HepG2 (cell line): ENCODE results near the gene STOML1. TPM values are rescaled to one million over a fixed set of nuclear protein-coding genes. Genes with fewer than 3 reads are reported as not detected.
A peak's percentile ranks its signal among the peaks of the same experiment; 100 is the strongest.

Experiments
- ASH2L ChIP-seq: fragments of 300-600, 200-600 bp; sonication (generic); IDR thresholded peaks from 2 replicates; pipeline ENCODE4 v1.7.0; 2017; ENCODE audit warnings: low read depth, mild to moderate bottlenecking, moderate library complexity, mixed read lengths, low read length; ENCODE audit not compliant: insufficient read length
- HOXA5 ChIP-seq: sonication (generic); formaldehyde crosslinking; IDR thresholded peaks from 2 replicates; pipeline ENCODE4 v1.4.0; 2020; ENCODE audit warnings: missing genetic modification reagents
- IKZF4 ChIP-seq: sonication (generic); formaldehyde crosslinking; IDR thresholded peaks from 2 replicates; pipeline ENCODE4 v1.5.1; 2020; ENCODE audit warnings: borderline replicate concordance, mild to moderate bottlenecking, low read depth, missing genetic modification reagents; ENCODE audit errors: not compliant biosample characterization
- MLLT10 ChIP-seq: sonication (generic); formaldehyde crosslinking; IDR thresholded peaks from 2 replicates; pipeline ENCODE4 v1.4.0; 2020; ENCODE audit warnings: missing genetic modification reagents
- MXD4 ChIP-seq: IDR thresholded peaks from 2 replicates; pipeline ENCODE4 v1.6.1; 2016; ENCODE audit warnings: mild to moderate bottlenecking, missing biosample characterization, missing genetic modification reagents
- SMAD9 ChIP-seq: sonication (generic); formaldehyde crosslinking; IDR thresholded peaks from 2 replicates; pipeline ENCODE4 v1.5.1; 2020; ENCODE audit warnings: mild to moderate bottlenecking, missing genetic modification reagents
- SP2 ChIP-seq: sonication (generic); formaldehyde crosslinking; IDR thresholded peaks from 2 replicates; pipeline ENCODE4 v1.5.1; 2020; ENCODE audit warnings: mild to moderate bottlenecking, missing genetic modification reagents
- SP5 ChIP-seq: IDR thresholded peaks from 2 replicates; pipeline ENCODE4 v1.6.1; 2016; ENCODE audit warnings: low read depth, borderline replicate concordance
- ZFAT ChIP-seq: sonication (generic); formaldehyde crosslinking; conservative IDR thresholded peaks from 2 replicates; pipeline ENCODE4 v1.8.1; 2023; ENCODE audit warnings: missing genetic modification reagents, inconsistent platforms
- polyA plus RNA-seq, 8 experiments: library from polyadenylated mRNA; depleted of rRNA in 3 of 8; stranded (reverse) in 7 of 8; unstranded in 1 of 8; fragments of >200 nt; fragmentation: Illumina TruSeq in 4 of 8; extraction: Trizol in 4 of 8; gene quantifications; 2 replicates each; pipeline versions ENCODE4 v1.2.1 to v1.2.3, GENCODE V29; 2011 to 2016; ENCODE audit warnings: low read depth in 4 of 8, missing spikeins in 1 of 8, mixed read lengths in 1 of 8; ENCODE audit not compliant: insufficient read depth in 1 of 8
- total RNA-seq, 5 experiments: library from RNA; depleted of rRNA; stranded (reverse); fragments of >200 nt; fragmentation: Illumina TruSeq; extraction: Trizol; gene quantifications; 2 replicates each; pipeline ENCODE4 v1.2.3, GENCODE V29; 2016; ENCODE audit warnings: low read depth in 1 of 5
- TF ChIP-seq, protein P1 (sequence below): sonication (generic); formaldehyde crosslinking; IDR thresholded peaks from 2 replicates; pipeline ENCODE4 v1.4.0; 2020; ENCODE audit warnings: missing genetic modification reagents
- TF ChIP-seq, protein P2 (sequence below): sonication (generic); formaldehyde crosslinking; IDR thresholded peaks from 2 replicates; pipeline ENCODE4 v1.4.0; 2020; ENCODE audit warnings: mild to moderate bottlenecking, missing genetic modification reagents, borderline replicate concordance
- TF ChIP-seq, protein P3 (sequence below): sonication (generic); formaldehyde crosslinking; IDR thresholded peaks from 2 replicates; pipeline ENCODE4 v1.8.1; 2023; ENCODE audit warnings: missing genetic modification reagents, inconsistent platforms, borderline replicate concordance
- TF ChIP-seq, protein P4 (sequence below): sonication (generic); formaldehyde crosslinking; IDR thresholded peaks from 2 replicates; pipeline ENCODE4 v1.5.1; 2020; ENCODE audit warnings: missing genetic modification reagents, mild to moderate bottlenecking, borderline replicate concordance

STOML1 gene
- total and polyA plus RNA-seq, 2 of the 13 experiments (the other 11 are each of a cell fraction or from before 2014, with no cell fraction given) = 3.5 to 3.7 TPM

DNA sequence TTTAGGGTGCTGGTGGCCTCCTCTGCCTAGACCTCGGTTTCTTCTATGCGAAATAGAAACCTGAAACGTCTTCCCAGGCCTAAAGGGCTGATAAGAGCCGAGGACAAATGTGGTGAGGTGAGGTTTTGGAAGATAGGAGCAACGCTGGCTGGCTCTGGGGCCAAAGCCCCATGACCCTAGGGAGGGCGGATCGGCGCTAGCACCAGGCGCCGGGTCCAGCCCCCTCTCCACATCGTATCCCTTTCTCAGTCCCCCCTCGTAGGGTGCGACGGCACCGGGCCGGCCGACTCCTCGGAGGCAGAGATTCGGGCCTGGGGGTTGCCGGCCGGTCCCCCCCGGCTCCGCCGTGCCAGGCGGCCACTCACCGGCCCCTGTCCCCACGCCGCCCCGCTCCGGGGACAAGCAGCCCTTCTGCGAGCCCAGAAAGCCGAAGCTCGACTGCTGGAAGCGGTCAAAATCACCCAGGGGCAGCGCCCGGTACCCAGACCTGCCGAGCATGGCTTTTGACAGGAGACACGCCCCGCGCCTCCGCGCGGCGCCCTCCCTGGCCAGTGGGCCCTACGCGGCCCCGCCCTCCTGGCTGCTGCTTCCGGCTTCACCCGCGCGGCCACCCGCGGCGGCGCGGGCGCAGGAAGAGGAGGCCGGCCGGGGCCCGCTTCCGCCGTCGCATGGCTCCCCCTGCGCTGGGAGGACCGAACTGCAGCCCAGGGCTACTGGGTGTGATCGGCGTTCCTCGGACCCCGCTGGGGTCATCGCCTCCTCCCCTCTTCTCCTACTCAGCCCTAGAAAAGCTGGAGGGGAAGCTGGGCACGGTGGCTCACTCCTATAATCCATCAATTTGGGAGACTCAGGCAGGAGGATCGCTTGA lies at the start of gene STOML1 (continued):
- TF ChIP-seq IKZF4 (CRISPR knock-in tag) (no peak), SP2 (CRISPR knock-in tag) (peak; percentile 65), HOXA5 (CRISPR knock-in tag) (no peak), ZFAT (no peak), SMAD9 (CRISPR knock-in tag) (no peak), MXD4 (CRISPR knock-in tag) (peak; percentile 96), MLLT10 (no peak), SP5 (peak; percentile 55; the same call in 1 of the 2 replicates), ASH2L (peak; percentile 53)
- TF ChIP-seq, protein P1, sequence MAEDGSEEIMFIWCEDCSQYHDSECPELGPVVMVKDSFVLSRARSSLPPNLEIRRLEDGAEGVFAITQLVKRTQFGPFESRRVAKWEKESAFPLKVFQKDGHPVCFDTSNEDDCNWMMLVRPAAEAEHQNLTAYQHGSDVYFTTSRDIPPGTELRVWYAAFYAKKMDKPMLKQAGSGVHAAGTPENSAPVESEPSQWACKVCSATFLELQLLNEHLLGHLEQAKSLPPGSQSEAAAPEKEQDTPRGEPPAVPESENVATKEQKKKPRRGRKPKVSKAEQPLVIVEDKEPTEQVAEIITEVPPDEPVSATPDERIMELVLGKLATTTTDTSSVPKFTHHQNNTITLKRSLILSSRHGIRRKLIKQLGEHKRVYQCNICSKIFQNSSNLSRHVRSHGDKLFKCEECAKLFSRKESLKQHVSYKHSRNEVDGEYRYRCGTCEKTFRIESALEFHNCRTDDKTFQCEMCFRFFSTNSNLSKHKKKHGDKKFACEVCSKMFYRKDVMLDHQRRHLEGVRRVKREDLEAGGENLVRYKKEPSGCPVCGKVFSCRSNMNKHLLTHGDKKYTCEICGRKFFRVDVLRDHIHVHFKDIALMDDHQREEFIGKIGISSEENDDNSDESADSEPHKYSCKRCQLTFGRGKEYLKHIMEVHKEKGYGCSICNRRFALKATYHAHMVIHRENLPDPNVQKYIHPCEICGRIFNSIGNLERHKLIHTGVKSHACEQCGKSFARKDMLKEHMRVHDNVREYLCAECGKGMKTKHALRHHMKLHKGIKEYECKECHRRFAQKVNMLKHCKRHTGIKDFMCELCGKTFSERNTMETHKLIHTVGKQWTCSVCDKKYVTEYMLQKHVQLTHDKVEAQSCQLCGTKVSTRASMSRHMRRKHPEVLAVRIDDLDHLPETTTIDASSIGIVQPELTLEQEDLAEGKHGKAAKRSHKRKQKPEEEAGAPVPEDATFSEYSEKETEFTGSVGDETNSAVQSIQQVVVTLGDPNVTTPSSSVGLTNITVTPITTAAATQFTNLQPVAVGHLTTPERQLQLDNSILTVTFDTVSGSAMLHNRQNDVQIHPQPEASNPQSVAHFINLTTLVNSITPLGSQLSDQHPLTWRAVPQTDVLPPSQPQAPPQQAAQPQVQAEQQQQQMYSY (CRISPR knock-in tag) = no peak
- TF ChIP-seq, protein P2, sequence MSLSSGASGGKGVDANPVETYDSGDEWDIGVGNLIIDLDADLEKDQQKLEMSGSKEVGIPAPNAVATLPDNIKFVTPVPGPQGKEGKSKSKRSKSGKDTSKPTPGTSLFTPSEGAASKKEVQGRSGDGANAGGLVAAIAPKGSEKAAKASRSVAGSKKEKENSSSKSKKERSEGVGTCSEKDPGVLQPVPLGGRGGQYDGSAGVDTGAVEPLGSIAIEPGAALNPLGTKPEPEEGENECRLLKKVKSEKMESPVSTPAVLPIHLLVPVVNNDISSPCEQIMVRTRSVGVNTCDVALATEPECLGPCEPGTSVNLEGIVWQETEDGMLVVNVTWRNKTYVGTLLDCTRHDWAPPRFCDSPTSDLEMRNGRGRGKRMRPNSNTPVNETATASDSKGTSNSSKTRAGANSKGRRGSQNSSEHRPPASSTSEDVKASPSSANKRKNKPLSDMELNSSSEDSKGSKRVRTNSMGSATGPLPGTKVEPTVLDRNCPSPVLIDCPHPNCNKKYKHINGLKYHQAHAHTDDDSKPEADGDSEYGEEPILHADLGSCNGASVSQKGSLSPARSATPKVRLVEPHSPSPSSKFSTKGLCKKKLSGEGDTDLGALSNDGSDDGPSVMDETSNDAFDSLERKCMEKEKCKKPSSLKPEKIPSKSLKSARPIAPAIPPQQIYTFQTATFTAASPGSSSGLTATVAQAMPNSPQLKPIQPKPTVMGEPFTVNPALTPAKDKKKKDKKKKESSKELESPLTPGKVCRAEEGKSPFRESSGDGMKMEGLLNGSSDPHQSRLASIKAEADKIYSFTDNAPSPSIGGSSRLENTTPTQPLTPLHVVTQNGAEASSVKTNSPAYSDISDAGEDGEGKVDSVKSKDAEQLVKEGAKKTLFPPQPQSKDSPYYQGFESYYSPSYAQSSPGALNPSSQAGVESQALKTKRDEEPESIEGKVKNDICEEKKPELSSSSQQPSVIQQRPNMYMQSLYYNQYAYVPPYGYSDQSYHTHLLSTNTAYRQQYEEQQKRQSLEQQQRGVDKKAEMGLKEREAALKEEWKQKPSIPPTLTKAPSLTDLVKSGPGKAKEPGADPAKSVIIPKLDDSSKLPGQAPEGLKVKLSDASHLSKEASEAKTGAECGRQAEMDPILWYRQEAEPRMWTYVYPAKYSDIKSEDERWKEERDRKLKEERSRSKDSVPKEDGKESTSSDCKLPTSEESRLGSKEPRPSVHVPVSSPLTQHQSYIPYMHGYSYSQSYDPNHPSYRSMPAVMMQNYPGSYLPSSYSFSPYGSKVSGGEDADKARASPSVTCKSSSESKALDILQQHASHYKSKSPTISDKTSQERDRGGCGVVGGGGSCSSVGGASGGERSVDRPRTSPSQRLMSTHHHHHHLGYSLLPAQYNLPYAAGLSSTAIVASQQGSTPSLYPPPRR = no peak
- TF ChIP-seq, protein P3, sequence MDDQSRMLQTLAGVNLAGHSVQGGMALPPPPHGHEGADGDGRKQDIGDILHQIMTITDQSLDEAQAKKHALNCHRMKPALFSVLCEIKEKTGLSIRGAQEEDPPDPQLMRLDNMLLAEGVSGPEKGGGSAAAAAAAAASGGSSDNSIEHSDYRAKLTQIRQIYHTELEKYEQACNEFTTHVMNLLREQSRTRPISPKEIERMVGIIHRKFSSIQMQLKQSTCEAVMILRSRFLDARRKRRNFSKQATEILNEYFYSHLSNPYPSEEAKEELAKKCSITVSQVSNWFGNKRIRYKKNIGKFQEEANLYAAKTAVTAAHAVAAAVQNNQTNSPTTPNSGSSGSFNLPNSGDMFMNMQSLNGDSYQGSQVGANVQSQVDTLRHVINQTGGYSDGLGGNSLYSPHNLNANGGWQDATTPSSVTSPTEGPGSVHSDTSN (CRISPR knock-in tag) = no peak
- TF ChIP-seq, protein P4, sequence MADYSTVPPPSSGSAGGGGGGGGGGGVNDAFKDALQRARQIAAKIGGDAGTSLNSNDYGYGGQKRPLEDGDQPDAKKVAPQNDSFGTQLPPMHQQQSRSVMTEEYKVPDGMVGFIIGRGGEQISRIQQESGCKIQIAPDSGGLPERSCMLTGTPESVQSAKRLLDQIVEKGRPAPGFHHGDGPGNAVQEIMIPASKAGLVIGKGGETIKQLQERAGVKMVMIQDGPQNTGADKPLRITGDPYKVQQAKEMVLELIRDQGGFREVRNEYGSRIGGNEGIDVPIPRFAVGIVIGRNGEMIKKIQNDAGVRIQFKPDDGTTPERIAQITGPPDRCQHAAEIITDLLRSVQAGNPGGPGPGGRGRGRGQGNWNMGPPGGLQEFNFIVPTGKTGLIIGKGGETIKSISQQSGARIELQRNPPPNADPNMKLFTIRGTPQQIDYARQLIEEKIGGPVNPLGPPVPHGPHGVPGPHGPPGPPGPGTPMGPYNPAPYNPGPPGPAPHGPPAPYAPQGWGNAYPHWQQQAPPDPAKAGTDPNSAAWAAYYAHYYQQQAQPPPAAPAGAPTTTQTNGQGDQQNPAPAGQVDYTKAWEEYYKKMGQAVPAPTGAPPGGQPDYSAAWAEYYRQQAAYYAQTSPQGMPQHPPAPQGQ (CRISPR knock-in tag) = no peak
